HG03066 (cell line): Measurements from ENCODE around the gene LSM3.
A peak's percentile ranks its signal among the peaks of the same experiment; 100 is the strongest.

Source experiments
- ATAC-seq: cut with Tn5 transposase; IDR thresholded peaks from one replicate; pipeline ENCODE4 v1.9.1; 2021; ENCODE audit warnings: low read depth; ENCODE audit not compliant: unreplicated experiment

Gene LSM3

DNA sequence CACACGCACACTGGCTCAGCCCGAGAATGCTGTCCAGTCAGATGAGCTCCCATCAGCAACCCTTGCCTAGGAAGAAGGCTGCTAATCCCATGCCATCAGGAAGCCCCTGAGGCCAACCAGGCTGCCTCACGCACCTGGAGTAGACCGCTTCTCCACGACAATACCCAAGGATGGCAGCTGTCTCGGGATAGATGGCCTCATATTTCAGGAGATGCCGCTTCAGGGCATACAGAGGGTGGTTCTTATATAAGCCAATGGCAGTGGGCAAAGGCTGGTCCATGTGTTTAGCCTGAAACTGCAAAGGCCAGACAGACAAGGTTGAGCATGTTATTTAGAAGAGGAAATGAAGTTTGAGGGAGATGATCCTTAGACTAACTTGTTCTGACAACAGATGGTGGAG, 22.4 kb upstream of the LSM3 start:
- ATAC-seq: no peak

DNA sequence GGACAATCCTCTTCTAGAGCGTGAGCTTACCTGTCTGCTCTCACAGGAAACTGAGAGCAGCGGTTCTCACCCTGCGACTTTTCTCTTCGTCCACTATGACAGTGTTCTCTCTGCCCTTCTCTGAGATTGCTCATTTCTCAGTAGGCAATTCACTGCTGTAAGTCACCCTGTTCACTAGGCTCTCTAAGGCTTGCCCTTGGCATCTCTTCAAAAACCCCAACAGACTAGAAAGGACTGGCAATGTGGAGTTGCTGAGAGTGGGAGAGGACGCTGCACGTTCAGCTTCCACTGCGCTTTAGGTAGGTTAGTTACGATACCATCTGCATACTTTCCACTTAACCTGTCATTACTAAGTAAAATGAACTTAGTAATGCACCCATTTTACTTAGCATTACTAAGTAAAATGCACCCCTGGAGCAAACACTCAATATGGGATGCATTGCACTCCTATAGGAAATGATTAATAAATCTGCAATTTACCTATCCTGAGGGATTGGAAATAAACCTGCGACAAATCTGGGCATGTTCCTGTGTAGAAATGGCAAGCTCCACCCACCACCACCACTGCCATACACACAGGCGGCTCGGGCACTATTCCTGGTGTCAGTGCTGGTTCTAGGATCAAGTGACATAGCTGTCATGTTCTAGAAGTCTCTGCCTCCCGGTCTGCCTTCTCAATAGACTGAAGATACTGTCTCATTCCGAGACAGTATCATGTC, 21.6 kb upstream of the LSM3 start:
- no peak for ATAC-seq

DNA sequence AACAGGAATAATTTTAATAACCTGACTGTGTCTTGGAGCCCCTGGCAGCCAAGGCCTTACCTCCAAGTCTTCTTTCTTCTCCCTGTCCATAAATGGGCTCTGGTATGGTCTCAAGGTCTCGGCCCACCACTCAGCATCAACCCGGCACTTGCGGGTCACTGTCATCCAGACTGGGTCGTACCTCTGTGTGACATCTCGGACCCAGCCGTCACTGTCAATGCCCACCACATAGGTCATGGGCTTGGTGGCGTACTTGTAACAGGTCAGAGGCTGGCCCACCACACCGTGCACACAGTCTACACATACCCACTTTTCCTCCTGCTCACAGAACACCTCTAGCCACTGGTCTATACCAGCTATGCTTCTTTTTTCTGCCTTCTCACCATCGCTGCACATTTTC, 20.7 kb upstream of the LSM3 start:
- no peak for ATAC-seq

DNA sequence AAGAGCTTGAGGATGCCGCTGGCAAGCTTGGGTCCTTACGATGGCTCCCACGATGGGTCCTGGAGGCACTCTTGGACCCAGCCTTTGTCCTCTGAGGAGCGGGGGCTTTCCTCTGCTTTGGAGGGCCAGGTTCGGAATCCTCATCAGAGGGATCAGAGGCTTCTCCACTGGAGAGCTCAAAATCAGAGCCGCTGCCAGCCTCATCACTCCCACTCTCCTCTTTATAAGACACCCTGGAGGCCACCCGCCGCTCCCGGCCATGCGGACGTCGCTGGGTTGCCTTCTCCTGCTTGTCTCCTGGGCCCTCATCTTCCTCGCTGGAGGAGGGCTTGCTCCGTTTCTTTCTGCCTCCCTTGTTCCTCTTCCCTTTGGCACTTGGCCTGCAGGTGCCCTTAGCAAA, 20.2 kb upstream of the LSM3 start:
- ATAC-seq: no peak

DNA sequence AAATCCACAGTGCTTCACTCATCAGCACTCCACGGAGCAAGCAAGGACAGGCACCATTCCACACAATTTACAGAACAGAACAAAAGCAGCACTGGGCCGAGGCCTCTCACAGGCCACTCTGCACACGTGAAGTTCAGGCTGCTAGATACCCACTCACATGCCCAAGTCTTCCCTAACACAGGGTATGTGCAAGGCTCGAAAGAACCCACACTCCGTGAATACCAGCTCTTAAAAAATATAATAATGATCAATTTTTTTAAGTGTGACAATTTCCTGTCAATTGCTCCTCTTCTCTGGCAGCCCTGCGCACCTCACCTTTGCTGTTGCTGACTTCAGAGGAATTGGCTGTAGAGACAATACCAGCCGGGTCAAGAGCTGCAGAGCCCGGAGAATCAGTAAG, 19.2 kb upstream of the LSM3 start:
- ATAC-seq: no peak

DNA sequence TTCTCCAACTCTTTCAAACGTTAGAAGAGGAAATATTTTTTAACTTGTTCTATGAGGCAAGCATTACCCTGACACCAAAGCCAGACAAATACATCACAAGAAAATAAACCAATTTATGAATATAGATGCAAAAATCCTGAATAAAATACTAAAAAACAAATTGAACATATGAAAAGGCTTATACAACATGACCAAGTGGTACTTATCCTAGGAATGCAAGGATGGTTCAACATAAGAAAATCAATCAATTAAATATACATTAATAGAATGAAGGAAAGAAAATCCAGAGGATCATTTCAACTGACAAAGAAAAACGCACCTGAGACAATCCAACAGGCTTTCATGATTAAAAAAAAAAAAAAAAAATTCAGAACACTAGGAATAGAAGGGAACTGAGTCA, 17.3 kb upstream of the LSM3 start:
- ATAC-seq: no peak

DNA sequence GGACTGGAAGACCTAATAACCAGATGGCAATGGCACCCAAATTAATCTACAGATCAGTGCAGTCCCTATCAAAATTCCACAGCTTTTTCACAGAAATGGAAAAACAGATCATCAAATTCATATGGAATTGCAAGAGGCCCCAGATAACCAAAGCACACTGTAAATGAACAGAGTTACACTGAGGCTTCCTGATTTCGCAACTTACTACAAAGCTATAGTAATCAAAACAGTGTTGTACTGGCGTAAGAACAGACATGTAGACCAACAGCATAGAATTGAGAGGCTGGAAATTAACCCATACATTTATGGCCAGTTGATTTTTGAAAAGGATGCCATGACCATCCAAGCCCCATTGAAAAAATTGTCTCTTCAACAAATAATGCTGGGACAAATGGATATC, 16.4 kb upstream of the LSM3 start:
- no peak for ATAC-seq

DNA sequence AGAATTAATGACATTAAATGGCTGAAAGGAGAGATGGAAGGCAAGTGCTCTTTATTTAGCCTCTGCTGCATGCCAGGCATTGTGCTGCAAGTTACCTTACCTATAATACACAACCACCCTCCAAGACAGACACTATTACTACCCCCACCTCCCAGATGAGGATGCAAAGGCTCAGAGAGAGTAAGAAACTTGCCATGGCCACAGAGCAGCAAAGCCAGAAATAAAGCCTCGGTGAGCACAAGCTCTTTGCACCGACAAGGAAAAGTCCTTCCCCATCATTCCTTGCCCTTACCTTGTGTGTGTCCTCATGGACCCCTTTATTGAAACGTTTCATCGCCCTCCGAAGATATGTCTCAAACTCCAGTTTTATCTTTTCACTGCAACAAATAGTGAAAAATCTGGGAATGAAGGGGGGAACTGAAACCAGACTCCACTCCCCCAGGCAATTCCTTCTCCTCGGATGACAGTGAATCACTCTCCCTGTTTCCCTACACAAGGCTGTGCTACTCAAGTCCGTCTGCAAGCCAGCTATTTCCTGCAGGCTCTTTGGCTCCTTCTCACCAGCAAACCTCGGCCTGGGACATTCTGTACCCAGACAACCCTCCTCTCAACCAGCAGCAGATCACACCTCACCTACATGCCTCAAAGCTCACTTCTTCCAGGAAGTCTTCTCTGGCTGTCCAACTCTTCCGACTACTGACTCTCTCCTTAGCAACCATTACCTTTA, 11.6 kb upstream of the LSM3 start:
- ATAC-seq: no peak

DNA sequence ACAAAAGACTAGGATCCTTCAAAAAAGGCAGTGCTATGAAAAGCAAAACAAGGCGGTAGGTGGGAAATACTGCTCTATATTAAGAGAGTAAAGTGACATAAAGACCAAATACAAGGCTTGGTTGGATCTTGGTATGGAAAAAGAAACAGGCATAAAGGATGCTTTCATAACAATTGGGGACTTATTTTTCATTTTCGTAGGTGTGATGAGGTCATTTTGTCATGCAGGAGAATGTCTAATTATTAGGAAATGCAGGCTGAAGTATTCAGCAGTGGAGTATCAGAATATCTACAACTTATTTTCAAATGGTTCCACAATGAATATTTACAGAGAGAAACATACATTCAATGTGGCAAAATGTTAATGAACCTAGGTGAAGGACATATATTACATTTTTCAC, 9.2 kb upstream of the LSM3 start:
- no peak for ATAC-seq

DNA sequence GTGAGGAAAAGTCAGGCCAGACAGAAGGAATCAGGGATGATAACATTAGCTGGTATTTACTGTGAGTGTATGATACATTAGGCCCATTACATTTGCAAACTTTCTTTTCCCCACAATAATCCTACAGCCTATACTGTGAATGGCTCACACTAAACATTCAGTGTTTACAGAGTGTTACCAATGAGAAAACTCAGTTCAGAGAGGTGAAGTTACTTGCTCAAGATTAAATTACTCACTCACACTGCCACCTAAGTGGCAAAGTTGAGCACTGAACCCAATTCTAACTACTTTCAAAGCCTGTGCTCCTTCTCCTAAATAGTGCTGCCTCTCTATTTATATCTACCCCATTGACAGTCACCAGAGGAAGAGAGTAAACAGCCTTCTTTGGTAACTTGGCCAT, 8.7 kb upstream of the LSM3 start:
- no peak for ATAC-seq

DNA sequence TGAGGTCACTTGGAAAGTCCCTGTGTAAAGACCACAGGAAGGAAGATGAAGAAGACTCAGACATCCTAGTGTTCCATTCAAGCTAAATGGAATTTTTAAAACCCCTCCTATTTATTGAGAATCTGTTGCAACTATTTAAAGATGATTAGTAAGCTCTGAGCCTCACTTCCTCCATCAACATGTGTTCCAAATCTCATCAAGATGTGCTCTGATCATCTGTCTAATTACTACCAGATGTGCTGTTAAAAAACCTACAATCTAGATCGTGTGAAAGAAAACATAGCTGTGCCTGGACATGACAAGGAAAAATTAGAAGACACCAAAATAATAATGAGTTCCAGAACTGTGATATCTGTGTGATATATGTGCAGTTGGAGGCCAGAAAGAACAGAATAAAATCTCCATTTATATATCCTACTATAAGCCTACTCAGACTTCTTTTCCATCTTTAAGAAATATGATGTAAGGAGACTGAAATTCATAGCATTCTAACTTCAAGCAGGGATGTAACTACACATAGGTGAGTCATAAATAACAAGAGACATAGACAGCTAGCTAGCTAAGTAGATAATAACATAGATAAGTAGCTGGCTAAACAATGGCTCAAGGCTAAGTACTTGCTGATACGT, 8.0 kb upstream of the LSM3 start:
- no peak for ATAC-seq

DNA sequence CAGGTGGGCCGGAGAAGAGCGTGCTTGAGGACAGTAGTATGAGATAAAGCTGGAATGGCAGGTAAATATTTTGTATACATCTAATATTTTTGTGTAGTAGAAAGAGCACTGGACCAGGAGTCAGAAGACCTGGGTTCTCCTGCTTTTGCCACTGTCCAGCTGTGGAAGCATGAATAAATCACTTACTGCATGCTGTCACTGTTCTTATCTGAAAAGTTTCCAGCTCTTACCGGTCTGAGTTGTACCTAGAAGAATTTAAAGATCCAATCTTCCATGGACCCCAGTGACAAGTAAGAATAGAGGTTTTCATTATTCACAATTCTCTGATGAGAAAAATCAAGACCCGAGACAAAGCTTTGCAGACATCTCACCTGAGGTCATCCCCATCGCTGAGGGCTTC, 6.1 kb upstream of the LSM3 start:
- ATAC-seq: no peak

DNA sequence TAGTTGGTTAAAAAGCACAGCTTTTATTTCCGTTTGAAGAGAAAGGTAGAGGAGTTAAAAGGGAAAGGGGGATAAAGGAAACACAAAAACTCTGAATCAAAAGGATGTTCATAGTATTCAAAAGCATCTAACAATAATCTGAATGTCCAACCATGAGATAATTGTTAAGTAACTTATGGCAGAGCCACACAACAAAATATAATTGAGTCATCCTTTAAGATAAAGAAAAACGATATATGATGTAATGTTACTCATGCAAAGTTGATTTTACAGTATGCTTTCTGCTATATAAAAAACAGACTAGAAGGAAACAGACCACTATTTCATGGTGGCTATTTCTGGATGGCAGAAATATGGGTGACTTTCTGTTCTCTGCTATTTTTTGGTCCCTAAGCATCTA, 4.1 kb upstream of the LSM3 start:
- no peak for ATAC-seq

DNA sequence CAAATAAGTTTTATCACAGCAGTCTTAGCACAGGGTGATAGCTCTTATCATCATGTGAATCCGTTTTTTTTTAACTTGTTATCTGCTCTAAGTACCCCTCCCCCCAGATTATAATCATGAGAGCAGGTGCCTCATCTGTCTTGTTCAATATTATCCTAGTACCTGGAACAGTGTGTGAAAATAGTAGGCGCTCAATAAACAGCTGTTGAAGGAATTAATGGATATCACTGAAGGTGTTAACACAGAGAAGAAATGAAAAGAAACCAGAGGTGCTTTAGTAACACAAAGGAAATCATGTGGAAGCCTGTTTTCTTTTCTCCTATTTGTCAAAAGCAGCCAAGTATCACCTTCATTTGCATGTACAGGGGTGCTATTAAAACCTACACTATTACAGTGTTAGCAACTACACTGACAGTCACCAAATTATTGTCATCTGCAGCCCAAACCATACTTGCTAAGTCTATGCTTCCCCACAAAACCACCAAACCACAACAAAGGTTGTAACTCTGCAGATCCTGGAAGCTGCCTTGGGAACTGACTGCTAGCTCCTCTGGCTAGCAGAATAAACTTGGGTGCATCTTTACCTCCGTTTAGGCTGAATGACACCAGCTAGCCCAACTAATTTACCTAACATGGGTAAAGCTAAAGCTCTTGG, 3.1 kb upstream of the LSM3 start:
- no peak for ATAC-seq

DNA sequence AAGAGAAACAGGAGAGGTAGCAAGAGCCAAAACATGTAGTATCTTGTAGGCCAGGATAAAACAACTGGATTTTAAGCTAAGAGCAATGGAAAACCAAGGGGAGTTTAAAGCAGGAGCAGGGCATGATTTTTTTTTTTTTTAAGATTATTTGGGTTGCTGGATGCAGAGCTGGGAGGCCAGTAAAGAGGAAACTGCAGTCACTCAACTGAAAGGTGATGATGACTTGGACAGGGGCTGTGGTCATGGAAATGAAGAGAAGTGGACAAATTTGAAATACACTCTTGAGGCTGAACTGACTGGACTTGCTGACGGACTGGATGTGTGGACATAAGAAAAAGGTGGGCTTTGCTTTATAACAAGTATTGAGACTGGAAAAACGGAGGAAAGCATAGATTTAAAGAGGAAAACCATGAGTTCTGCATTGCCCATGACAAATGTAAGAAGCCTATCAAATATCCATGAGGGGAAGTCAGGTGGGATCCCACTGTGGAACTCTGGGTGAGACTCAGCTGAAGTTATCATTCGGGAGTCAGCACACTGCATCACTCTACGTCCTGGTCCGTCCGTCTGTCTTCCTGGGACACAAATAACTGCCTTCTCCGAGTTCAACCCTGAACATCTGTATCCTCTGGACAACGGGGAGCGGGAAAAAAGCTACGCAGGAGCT, 904 bp upstream of the LSM3 start:
- peak; percentile 8 for ATAC-seq

DNA sequence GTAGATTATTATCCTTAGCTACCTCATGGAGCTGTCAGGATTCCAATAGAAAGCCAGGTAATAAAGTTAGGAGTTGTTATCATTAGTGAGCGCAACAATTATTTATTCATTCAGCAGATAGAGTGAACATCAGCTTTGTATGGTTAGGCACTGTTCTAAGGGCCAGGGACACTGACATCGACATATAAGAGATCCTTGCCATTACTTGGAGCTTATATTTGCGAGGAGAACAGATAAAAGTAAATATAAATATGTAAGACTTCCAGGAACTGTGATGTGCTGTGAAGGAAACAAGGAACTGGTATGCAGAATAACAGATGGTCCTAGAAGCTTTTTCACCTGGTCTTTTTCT, 473 bp downstream of the LSM3 start:
- no peak for ATAC-seq

DNA sequence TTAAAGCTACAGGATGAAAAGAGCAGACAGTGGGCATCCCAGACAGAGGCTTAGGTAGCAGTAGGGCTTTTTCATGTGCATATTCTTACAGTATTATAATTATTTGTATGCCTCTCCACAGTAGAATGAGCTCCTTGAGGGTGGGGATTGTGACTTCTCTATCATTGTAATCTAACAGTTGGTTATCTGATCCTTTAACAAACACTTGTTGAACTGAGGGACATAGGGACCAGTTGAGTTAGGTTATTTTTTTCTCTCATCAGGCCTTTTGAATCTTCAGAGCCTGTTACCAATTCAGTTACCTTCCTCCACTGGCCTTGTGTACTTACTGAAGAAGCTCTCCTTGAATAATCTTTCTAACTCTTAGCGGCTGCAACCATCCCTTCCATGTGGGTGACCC, 1.2 kb downstream of the LSM3 start:
- no peak for ATAC-seq

DNA sequence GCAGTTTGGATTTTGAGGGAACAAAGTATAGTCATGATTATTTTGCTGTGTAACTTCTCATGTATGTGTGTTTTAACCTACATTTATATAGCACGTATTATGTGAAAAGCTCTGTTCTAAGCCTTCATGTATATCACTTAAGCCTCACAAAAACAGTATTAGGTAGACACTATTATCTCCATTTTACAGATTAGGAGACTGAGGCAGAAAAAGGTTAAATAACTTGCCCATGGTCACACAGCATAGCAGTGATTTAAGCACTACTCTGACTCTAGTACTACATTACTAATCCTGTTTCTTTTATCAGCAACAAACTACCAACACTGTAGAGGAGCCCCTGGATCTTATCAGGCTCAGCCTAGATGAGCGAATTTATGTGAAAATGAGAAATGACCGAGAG, 2.6 kb downstream of the LSM3 start:
- no peak for ATAC-seq

DNA sequence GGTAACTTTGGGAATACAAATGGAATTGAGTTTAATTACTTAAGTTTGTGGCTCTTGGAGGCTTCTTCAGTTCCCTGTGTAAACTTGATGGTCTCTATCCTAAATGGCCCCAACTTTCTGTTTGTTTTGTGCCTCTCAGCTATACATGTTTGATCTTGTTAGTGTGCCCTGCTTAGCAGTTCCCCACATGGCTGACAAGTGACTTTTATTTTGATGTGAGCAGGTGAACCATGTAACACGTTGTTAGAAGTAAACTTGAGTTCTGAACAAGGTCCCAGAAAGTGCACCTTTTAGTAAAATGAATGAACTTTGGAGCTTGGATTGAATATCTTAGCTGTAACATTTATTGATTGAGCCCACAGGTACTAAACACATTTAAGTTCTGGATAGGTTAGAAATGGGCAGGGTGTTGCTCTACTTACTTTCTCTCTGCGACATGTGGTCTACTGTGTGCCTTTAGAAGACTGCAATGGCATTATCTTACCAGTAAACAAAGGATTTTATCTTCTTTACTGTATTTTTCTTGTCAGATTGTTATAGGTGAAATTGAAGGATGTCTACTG, 4.5 kb downstream of the LSM3 start:
- no peak for ATAC-seq

DNA sequence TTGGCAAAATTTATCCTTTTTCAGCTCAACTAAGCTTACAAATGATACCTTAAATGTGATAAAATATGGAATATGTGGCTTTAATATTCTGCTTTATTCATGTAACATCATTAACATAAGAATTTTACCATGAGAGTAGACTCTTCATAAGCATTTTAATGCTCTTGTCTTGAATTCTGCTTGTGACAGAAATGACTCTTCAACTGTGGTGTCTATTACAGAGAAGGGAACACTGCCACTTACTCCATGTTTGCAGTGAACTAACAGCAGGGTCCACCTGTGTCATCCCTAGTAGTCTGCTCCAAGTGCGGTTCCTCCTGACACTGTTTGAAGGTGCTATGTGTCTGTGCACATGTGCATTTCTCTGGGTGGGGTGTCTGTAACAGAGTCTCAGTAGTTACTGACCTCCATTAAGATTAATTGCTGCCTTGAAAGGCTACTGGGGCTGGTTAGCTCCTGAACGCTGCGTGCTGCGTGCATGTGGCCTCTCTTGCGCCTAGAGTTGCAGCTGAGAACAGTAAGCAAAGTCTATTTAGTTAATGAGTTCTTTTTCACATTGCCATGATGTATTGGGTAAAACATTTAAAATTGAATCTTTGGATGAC, 8.3 kb downstream of the LSM3 start:
- no peak for ATAC-seq
